GM21367 (cell line): ENCODE measurements around the gene IQGAP3.

ENCODE experiments used
- ATAC-seq: cut with Tn5 transposase; IDR thresholded peaks from one replicate; pipeline ENCODE4 v1.9.1; 2021; ENCODE audit not compliant: unreplicated experiment

The IQGAP3 gene

DNA sequence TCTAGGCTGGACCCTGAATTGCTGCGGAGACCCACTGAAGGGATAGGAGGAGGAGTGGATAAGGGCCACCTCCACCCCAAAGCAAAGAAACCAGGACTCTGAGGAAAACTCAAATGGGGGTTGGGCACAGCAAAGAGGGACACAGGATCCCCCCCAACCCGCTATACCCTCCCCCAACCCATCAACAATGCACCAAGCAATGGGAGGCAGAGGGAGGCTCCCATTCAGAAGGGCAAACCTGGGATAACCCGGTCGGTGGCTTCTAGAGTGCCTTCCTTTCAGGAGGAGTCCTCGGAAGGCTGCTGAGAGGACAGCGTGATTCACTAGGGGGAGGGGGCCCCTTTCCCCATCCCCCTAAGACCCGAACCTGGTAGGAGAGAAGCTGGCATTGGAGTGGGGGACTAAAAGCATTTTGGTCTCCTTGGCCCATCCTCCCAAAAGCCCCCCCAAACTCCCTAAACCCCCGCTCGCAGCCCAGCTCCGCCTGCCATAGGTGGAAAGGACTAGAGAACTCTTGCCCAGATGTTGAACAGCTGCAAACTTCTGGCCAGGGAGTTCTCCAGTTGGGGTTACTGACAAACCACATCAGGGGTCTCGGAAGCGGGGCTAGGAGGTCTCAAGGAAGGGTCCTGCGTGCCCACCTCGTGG is 73.0 kb downstream of the IQGAP3 start:
- no peak for ATAC-seq

DNA sequence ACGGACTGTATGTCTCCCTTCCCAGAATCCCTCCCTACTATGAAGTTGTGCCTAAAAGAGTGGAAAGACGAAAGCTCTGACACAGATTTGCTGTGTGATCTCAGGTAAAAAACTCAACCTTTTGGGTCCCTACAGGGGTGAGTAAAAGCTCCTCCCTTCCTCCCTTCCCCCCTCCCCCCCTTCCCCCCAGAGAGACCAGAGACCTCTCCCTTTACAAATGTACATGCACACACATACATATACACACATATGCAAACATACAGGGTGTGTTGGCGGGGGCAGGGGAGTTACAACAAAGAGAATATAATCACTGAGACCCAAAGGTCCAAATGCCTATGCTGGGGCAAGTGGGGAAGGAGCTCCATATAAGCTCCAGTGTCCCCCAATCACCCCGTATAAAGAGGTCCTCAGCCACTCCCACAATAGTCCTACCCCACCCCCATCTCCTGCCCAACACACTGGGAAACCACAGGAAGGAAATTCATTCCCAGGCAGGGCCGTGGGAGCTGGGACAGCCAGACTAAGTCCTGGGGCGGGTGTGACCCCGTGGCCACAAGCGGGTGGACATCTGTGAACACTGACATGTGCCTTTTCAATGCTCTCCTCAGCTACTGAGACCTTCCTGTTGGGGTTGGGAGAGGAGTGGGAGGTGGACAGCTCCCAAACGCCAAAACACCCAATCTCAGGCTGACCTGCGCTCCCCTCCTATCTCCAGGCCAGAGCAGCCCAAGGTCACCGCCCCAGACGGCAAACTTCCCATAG is 73.8 kb downstream of the IQGAP3 start:
- ATAC-seq = no peak

DNA sequence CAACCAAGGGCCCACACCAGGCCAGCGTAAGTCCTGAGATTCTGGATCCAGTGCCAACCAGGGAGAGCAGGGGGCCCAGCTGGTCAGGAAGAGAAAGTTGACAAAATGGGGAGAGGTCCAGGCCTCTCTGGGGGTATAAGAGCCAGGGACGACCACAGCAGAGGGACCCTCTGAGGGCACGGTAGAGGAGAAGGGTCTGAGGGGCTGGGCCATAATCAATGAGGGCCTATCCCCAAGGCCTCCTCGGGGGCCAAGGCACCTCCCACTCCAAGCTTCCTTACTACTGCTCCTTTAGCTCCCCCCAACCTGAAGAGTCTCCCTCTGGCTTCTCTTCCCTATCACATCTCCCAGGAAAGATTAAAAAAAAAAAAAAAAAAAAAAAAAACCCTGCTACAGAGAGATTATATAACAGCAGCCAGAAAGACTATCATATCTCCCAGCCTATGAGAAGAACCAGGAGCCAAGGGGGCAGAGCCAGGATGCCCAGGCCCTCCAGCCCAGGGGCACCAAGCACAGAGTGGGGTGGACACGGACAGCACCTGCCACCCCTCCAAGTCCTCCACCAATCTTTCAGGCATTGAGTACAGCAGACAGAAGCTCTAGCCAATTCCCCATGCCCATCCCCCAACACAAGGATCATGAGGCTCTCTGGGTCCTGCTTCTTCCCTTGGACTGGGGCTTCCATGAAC is 74.5 kb downstream of the IQGAP3 start:
- ATAC-seq = no peak

DNA sequence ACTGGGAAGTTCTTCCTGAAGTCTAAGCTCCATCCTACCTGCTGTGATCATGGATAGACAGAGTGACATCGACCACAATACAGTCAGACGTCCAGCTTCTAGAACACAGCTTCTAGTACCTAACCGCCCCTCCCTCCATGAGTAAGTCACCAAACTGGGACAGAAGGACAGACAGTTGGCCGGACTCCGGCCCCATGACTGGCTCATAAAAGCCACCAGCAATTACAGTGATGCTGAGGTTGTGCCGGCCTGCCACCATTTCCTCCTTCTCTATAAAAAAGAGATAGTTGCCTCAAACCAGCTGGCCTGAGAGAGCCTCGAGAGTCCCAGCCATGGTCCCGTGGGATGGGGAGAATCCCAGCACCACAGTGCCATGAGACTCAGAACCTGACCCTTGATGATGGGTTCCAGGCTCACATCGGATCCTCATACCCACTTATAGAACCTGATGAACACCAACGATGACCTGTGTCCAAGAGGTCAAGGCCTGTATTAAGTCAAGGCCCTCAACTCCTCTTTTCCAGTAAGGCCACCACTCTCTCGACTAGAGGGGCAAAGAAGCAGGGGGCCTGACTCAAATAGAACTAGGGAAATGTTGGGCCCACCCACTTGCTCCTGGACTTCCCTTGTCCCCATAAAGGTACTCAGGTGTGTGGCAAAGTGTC is 75.2 kb downstream of the IQGAP3 start:
- ATAC-seq = no peak

DNA sequence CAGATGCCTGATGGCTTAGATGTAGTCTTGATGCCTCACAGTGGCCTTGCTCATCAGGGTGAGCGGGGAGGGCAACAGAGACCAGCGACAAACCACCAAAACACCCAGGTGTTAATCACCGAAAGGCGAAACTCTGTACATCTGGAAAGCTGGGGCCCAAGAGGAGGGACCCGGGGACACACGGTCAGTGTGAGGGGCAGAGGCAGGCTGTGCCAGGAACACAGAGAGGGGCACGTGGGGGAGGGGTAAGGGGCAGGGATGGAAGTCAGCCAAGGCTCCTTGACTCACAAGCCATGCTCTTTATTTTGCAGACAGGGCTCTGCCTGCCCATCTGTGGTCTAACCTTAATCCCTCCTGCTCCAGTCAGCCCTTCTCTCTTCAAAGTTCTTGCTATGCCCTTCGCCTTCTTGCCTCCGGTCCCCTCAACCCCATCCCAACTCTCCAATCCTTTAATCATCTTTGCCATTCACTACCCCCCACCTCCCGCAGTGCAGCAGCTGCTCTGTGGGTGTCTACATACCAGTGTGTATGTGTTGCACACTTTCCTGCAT is 76.1 kb downstream of the IQGAP3 start:
- ATAC-seq = no peak

DNA sequence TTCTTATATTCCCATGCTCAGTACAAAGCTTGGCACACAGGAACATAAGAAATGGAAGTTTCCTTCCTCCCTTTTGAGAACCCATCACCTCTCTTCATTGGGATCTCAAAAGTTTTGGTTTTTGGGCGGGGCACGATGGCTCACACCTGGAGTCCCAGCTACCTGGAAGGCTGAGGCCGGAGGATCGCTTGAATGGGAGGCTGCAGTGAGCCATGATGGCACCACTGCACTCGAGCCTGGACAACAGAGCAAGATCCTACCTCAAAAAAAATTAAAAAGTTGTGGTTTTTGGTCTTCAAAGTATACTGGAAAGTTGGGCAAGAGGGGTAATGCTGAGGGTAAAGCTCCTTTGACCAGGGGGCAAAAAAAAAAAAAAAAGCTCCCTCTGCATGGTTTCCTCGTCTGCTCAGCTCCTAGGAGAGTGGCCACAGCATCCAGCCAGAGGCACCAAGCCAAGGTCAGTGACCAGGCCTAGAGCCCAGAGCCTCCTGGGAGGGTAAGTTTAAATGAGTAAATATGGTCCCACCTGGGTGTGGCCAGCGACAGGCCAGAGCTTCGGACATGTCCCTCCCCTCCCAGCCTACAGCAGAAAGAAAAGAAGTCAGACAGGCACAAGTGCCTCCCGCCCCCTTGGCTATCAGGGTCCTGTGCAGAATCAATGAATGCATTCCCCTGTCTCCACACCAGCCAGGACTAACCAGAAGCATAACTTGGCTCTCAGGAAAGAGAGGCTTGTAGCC is 76.8 kb downstream of the IQGAP3 start:
- ATAC-seq = no peak

DNA sequence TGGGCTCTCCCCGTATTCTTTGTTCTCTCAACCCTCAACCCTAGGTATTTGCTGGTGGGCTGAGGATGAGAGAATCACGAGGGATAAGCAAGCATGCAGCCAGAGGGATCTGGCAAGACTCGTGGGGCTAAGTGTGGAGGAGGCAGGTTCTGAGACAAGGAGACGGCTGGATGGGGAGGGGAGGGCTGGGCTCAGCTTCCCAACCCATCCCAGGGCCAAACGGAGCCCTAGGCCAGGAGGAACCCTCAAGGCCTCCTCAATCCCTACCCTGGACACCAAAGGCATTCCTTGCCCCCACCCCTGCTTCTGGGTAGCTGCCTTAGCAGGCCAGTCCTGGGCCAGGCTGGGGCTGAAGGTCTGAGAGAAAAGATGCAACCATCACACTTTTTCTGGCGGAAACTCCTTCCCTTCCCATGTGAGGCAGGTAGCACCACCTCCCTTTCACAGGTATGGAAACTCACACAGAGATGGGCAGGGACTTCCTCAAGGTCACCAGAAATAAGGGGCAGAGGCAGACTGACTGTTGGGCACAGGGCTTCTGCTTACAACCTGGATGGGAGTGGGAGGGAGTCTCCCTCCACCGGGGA is 78.0 kb downstream of the IQGAP3 start:
- ATAC-seq = no peak

DNA sequence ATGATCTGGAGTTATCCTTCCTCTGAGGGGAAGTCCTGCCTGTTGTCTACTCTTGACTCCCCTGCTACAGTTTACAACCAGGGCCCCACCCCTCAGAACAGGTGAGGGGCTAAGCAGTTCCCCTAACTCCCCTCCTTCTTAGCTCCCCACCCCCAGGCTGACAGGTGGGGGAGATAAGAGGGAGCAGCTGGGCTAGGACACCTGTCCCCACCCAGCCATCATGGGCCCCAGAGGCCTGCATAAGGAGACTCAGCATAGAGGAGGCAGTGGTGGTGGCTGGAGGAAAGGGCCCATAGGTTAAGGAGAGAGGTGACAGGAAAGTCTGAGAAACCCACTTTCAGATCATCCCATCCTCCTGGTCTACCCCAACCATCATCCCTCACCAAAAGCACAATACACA is 78.6 kb downstream of the IQGAP3 start:
- ATAC-seq = no peak

DNA sequence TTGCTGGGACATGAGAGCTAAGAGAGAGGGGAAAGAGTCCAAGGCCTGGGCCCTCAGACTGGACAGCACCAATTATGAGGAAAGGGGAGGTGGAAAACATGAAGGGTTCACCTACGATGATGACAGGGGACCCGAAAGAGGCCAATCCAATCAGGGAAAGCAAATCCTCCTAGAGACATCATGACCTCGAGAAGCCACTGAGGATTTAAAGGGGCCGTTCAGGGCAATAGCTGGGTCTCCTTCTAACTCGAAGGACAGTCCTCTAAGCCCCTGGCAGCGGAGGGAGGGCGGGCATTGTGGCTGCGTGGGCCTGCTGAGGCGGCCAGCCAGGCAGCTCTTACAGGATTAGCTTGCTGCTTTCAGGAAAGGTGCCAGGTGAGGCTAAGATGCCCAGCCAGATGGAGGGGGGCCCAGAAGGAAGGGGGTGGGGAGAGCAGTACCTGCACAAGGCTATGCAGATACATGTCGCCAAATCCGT is 79.2 kb downstream of the IQGAP3 start:
- ATAC-seq = no peak

DNA sequence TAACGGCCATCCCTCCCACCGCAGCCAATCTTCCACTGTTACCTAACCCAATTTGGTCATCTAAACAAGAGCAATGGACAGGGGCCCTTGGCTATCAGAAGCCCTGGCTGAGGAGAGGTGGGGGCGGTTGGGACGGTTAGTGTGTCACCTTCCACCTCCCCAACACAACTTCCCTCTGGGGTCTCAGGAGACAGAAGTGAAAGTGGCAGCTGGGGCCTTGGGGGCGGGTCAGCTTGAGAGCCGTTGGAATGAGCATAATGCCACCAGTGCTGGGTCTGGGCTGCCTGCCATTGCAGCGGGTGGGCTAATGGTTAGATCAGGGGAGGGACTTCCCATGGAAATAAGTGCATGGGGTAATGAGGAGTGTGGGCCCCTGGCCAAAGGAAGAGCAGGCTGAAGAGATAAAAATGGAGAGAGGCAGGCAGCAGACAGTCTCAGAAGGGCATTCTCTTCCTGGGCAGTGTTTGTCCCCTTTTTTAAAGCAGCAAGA is 79.7 kb downstream of the IQGAP3 start:
- no peak for ATAC-seq

DNA sequence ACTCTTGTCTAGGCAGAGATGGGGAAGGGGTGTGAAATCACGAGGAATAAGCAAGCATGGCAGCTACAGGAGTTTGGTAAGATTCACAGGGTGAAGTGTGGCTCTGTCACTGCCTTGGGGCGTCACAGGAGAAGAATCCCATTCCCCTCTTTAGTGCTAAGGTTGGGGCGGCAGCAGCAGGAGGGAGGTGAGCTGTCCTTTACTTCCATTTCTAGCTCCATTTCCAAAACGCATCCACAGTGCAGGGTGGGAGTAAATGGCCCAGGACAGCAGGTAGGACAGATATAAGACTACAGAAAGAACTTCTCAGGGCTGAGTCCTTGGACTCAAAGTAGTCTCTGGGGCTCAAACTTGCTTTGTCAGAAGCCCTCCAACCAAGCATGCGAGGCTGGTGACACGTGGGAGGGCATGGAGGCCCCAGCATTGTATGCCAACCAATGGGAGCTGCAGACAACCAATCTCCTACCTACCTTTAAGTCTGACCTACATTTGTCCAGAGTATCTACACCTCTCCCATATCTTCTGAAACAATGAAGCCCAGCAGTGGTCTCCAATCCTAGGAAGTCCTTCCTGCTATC is 80.3 kb downstream of the IQGAP3 start:
- ATAC-seq = no peak

DNA sequence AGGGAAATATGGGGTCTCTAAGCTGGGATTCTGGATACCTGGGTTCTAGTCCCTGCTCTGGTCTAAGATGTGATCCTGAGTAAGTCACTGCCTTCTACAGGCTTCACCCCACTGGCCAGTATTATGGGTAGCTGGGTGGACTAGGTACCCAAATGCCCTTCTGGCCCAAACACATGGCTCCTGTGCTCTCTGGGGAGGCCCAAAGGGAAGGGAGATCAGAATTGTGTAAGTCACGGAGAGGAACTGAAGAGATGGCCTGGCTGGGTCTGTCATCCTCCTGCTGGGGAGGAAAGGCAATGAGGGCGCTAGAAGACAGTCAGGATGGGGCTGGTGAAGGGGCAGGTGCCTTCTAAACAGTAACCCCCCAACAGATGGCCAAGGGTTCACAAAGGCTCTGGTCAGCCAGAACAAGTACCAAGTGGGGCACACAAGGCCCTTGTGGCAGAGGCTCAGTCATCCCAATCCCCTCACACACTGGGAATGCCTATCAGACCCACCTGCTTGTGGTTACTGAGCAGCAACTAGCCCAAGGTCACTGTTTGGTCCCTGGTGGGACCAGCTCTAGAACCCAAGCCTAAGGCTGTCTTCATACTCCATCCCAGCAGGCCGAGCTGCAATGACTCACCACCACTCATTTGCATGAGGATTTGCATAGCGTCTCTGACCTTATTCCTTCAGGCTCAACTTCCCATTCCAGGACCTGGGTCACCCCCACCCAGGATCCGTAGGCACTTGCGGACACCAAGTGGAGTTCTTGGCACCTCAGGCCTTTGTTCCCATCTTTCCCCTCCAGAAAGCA is 81.0 kb downstream of the IQGAP3 start:
- no peak for ATAC-seq

DNA sequence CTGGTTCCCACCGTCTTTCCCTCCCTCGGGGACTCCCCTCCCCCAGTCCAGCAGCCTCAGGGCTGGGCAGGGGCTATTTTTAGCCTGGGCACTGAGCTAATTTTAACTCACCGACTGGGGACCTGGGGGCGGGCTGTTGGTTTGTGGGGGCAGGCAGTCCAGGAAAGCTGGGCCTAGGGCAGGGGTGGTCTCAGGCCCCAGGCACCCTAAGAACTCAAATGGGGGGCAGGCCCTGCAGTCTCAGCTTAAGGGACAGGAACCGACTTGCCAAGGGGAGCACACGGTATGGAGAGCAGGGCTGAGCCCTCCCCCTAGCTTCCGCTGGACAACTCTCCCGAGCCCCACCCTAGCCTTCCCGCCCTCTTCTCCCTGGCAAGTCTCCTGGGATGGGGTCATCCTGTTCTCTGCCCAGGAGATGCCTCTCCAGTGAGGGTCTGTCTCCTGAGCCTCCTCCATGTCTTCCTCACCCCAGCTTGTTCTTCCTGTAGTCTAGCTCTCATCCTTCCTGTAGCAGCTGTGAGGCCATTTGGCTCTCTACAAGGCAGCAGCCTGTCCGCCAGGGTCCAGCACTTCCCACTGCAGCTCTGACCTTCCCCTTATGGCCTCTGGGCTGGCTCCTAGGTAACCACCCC is 81.8 kb downstream of the IQGAP3 start:
- no peak for ATAC-seq

DNA sequence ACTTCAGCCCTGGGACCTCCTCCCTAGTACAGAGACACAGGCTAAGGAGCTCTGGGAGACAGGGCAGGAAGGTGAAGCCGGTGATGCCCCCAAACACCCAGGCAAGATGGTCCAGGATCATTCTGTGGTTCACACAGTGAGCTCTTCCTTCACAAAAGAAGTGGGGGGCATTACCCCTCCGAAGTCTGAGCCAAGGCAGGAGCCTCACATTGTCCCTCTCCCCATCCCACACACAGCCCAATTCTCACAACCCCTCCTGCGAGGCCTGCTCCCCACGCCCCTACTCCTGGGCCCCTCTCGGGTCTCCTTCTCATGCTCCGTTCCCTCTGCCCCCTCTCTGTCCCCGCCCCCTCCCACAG is 82.5 kb downstream of the IQGAP3 start:
- no peak for ATAC-seq

DNA sequence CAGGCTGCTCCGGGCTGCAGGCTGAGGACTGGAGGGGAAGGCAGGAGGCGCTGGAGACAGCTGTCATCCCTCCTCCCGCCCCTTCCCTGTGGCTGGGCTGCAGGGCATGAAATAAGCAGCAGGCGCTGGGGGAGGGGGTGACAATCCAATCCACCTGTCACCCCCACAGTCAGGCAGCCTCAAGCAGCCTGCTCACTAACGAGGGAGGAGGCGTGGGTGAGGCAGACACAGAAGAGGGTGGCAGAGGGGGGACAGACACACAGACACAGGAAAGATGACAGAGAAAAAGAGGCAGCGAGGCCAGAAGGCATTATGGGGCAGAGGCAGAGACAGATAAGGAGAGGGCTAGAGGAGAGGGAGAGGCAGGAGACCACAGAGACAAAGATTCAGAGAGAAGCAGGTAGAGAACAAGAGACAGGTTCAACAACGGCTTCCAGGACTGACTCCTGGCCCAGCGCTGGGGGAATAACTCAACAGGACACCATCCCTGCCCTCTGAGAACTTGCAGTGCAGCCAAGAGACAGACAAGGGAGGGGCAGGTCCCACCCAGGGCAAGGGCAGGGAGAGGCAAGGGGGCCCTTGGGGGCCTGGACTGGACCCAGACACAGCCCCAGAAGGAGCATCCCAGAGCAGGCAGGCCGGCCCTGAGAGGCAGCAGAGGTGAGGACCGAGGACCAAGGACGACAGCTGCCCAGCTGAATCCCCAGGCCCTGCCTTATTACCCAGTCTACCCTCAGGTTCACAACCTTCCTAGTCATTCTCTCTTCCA is 83.0 kb downstream of the IQGAP3 start:
- peak; percentile 1 for ATAC-seq

DNA sequence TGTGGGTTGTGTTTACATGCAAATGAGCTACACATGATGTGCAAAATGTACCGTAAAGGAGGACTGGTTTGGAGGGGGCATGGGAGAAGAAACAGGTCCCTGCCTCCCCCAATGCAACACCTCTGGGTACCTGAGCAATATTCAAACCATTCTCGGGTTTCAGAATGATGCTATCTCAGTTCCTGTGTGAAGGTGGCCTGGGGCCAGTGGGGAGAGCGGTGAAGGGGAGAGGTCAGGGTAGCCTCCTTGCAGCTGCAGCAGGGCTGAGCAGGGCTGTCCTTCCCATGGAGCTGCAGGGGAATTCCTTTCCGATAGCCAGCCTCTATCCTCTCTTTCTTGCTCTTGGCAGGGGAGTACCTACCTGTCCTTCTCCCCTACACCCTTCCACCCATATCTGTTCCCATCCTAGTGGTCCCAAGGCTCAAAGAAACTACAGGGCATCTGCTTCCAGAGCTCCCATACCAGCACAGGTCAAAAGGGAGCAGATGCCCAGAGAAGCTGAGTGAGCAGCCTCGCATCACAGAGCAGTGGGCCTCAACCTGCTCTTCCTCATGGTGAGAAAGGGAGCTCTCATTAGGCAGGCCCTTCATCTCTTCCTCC is 83.7 kb downstream of the IQGAP3 start:
- peak; percentile 54 for ATAC-seq

DNA sequence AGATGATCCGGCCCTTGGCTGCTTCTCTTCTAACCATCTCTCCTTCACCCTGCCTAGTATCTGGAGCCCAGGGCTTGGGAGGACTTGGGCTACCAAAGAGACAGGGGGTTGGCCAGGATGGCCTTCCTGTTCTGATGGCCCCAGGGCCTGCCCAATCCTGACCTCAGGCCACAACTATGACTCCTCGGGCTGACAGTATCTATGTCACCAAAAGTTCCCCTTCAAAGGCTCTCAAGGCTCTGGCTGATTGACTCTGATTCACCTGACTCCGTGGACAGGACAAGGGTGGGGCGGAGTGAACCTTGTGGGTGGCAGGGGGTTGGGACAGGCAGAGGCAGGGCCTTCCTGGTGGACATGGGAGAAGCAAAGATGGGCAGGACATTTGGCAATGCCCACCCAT is 84.5 kb downstream of the IQGAP3 start:
- no peak for ATAC-seq
